ENCODE measurements around the gene C9orf40. TPM values are rescaled to one million over a fixed set of nuclear protein-coding genes. Genes with fewer than 3 reads are reported as not detected.

The C9orf40 gene
- total and polyA plus RNA-seq, 2 of the 4 experiments (the other 2 are of a cell fraction) = 0.36 to 1.9 TPM

- Histone ChIP-seq H4K5ac (ENCODE audit: low read depth, low read length) (no peak overlapping the region), H3K9me3 (ENCODE audit: control insufficient read depth, insufficient read depth, low read length) (no peaks in the 10 kb centered on the region), H3K27ac (ENCODE audit: insufficient read depth, low read length) (no peak overlapping the region), H2BK120ac (ENCODE audit: low read depth, low read length) (no peak overlapping the region), H3K18ac (ENCODE audit: low read depth, low read length) (no peak overlapping the region), H2BK5ac (ENCODE audit: low read depth, low read length, poor library complexity, severe bottlenecking) (no peak overlapping the region), H3K23ac (ENCODE audit: low read depth, low read length) (no peak overlapping the region), H3K27me3 (ENCODE audit: control insufficient read depth, insufficient read depth, low read length) (no peaks in the 10 kb centered on the region), H3K9ac (ENCODE audit: low read depth, low read length) (no peak overlapping the region), H2BK15ac (ENCODE audit: low read depth, low read length) (no peak overlapping the region), H3K36me3 (ENCODE audit: control insufficient read depth, insufficient read depth, low read length) (peaks cover 2% of the 10 kb centered on the region; the same call in 1 of the 2 replicates), H4K8ac (ENCODE audit: low read depth in 2 of 2, low read length in 2 of 2) (no peak overlapping the region), H3K4me1 (ENCODE audit: control insufficient read depth, insufficient read depth, low read length) (no peaks in the 10 kb centered on the region), H3K9me1 (ENCODE audit: insufficient read depth, low read length) (no peaks in the 10 kb centered on the region), H3K4me3 (ENCODE audit: insufficient read depth, low read depth, low read length) (no peak overlapping the region), H4K20me1 (ENCODE audit: insufficient read depth, low read length) (no peaks in the 10 kb centered on the region), H4K91ac (ENCODE audit: insufficient read depth, low read depth, low read length) (no peak overlapping the region), H2AFZ (replicated peaks; ENCODE audit: low read length, poor library complexity) (no peak overlapping the region), H3K4ac (ENCODE audit: low read depth, low read length) (no peak overlapping the region), H3K56ac (ENCODE audit: extremely low read depth, insufficient read depth, low read length) (no peak overlapping the region), H2AK5ac (ENCODE audit: low read depth, low read length) (no peak overlapping the region), H3K4me2 (ENCODE audit: low read depth, low read length) (no peak overlapping the region), H2BK20ac (ENCODE audit: low read depth, low read length) (no peak overlapping the region), H2AK9ac (replicated peaks; ENCODE audit: low read depth, low read length, poor library complexity) (no peak overlapping the region), H3K14ac (replicated peaks; ENCODE audit: low read depth, low read length) (no peak overlapping the region), H3K79me1 (ENCODE audit: low read depth in 1 of 2, low read length in 2 of 2) (no peaks in the 10 kb centered on the region)
- POLR2A ChIA-PET (ENCODE audit: unreplicated experiment) = interaction anchor here (0.7 kb wide), 1 partner anchor 12 kb away, joined by 3 read pairs; no protein-coding TSS in a partner anchor
- no peak for ATAC-seq (ENCODE audit: low read depth)
- dilution Hi-C loops (cut with HindIII; ENCODE audit: low sequenced_read_pairs, unreplicated experiment) (no loop called here), in situ Hi-C loops (cut with MboI; ENCODE audit: low sequenced_read_pairs) (no loop called here), intact Hi-C loops (cut with micrococcal nuclease) (no loop called here)
- BruUV-seq (replicated peaks) = no TSS peak
- DNase-seq = peak; percentile 5
- CTCF ChIA-PET = interaction anchor here (0.6 kb wide), 1 partner anchor 122 kb away, joined by 10 read pairs; no protein-coding TSS in a partner anchor
- no peak for TF ChIP-seq CTCF (conservative IDR thresholded peaks at IDR 0.05; ENCODE audit: low read depth, low read length)
- no peak for TF ChIP-seq RAD21 (IDR thresholded peaks at IDR 0.05; ENCODE audit: low read length)
- TF ChIP-seq NFE2L2 (IDR thresholded peaks at IDR 0.05; ENCODE audit: low read depth, low read length) = no peak
Measured at GRCh38 chr9:74985041-74985440, 32.3 kb upstream of the C9orf40 start.
